WI38 (cell line): ENCODE results near the gene SLC39A10.
"Not testable (repeated sequence)": the region's sequence is repeated elsewhere in the genome, so short reads cannot be mapped to it uniquely, and the experiment has no call there.

Experiments
- H3K4me3 ChIP-seq: 2 replicates; pipeline ENCODE4 v1.5.1; 2011; ENCODE audit warnings: low read depth, mild to moderate bottlenecking, control low read depth, low read length
- TF ChIP-seq, protein P1 (sequence below): IDR thresholded peaks from 2 replicates; pipeline ENCODE4 v1.5.1; 2012; ENCODE audit warnings: low read depth, mild to moderate bottlenecking, control low read depth, low read length

Gene SLC39A10

GRCh38 chr2:195646424-195646823 lies 10.6 kb upstream of the SLC39A10 start:
- H3K4me3 ChIP-seq, result no peak overlapping the region

DNA sequence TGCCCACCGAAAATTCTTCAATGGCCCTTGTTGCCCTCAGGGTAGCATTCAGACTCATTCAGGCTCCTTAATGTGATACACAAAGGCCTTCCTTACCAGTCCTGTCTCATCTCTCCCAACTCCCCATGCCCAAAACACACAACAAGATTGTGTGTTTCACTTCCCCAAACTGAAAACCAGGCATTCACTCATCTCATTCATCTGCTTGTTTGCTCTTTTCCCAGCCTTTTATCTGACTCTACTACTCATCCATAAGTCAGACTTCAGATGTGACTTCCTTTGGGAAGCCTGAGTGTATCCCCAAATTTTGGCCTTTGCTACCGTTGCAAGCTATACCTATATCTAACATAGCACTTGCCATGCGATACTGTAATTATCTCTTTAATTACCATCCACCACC lies 9.7 kb upstream of the SLC39A10 start:
- TF ChIP-seq, protein P1, sequence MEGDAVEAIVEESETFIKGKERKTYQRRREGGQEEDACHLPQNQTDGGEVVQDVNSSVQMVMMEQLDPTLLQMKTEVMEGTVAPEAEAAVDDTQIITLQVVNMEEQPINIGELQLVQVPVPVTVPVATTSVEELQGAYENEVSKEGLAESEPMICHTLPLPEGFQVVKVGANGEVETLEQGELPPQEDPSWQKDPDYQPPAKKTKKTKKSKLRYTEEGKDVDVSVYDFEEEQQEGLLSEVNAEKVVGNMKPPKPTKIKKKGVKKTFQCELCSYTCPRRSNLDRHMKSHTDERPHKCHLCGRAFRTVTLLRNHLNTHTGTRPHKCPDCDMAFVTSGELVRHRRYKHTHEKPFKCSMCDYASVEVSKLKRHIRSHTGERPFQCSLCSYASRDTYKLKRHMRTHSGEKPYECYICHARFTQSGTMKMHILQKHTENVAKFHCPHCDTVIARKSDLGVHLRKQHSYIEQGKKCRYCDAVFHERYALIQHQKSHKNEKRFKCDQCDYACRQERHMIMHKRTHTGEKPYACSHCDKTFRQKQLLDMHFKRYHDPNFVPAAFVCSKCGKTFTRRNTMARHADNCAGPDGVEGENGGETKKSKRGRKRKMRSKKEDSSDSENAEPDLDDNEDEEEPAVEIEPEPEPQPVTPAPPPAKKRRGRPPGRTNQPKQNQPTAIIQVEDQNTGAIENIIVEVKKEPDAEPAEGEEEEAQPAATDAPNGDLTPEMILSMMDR, result no peak
- no peak overlapping the region for H3K4me3 ChIP-seq

More at GRCh38 chr2:195646424-195646823, 10.6 kb upstream of the SLC39A10 start:
- TF ChIP-seq, protein P1, result no peak

GRCh38 chr2:195648370-195648769 lies 8.7 kb upstream of the SLC39A10 start:
- H3K4me3 ChIP-seq, result not testable (repeated sequence)

GRCh38 chr2:195648787-195649186 lies 8.2 kb upstream of the SLC39A10 start:
- no peak overlapping the region for H3K4me3 ChIP-seq
- TF ChIP-seq, protein P1, result no peak

DNA sequence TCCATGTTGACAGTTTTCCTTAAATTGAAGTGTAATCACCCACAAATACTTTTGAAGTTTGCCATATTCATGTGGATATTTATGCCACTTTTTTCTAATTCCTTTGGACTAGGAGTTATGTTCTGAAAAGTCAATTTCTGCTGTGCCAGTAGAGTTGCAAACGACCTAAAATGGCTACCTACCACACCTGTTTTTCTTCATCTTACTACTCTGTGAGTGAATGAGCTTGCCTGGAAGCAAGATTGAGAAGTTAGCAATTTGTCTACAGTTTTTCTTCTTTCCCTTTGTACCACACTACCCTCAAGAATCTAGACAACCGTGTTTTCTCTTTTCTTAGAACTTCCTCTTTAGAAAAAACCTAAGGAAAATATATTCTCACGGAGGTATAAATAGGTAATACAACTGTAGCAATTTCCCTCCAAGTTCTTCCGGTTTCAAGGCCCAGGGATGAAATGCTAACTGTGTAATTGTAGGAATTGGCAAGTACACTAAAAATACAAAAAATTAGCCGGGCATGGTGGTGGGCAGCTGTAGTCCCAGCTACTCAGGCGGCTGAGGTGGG lies 7.3 kb upstream of the SLC39A10 start:
- TF ChIP-seq, protein P1, result no peak
- H3K4me3 ChIP-seq, result no peak overlapping the region

GRCh38 chr2:195651046-195651445 lies 6.0 kb upstream of the SLC39A10 start:
- H3K4me3 ChIP-seq, result no peak overlapping the region
- TF ChIP-seq, protein P1, result no peak

- TF ChIP-seq, protein P1, result no peak
Observed at GRCh38 chr2:195652911-195653310, 4.1 kb upstream of the SLC39A10 start.

More at GRCh38 chr2:195652911-195653310, 4.1 kb upstream of the SLC39A10 start:
- H3K4me3 ChIP-seq, result no peak overlapping the region
